HG03097 (cell line): ENCODE measurements around the gene UNC13D.

Experiments
- ATAC-seq: cut with Tn5 transposase; IDR thresholded peaks from one replicate; pipeline ENCODE4 v1.9.1; 2021; ENCODE audit not compliant: unreplicated experiment, low FRiP score

Gene UNC13D

GRCh38 chr17:75835654-75835987, 8.6 kb downstream of the UNC13D start:
- ATAC-seq: no peak

GRCh38 chr17:75834928-75835653, 9.1 kb downstream of the UNC13D start:
- ATAC-seq: no peak

GRCh38 chr17:75834279-75834920, 9.8 kb downstream of the UNC13D start:
- ATAC-seq: no peak

DNA sequence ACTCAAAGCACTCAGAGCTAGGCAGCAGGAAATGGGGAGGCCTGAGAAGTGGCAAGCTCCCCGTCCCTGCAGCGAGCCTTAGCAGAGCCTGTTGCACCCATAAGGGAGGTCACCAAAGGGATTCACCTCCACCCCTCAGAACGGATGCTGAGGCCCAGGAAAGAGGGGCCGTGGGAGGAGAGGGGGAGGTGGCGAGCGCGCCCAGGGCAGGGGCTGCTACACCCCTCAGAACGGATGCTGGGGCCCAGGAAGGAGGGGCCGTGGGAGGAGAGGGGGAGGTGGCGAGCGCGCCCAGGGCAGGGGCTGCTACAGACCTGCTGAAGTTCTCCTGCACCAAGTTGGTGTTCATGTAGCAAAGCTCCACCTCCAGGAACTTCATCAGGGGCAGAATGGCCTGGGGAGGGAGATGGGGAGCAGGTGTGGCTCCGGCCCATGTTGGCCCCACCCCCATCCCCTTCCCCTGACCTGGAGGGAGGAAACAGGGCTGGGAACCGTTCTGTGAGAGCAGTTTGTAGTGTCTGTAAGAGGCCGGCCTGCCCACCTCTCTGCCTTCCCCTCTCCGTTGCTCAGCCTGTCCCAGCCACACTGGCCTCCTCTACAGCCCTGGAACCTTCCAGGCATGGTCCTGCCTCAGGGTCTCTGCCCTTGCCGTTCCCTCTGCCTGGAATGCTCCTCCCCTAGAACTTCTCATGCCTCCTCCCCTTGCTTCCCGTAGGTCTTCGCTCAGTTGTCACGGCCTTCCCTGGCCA, 11.4 kb downstream of the UNC13D start:
- no peak for ATAC-seq

DNA sequence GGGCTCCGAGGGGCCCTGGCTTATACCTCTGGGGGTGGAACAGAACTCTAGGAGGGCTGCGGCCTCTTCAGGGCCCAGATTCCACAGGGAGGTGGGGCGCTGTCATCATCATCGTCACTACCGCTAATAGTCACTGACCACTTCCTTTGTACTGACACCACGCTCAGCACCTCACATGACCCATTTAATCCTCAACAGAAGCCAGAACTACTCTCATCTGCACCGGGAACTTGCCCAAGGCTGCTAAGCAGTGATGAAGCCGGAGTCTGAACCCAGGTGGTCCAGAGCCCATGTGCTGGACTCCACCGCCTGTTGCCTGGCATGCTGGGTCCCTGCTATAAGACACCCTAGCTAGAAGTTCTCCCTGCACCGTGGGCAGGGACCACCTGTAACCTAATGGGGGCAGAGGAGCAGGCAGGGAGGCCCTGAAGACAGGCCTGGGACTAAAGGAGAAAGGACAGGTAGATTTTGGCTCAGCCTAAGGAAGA, 12.0 kb downstream of the UNC13D start:
- ATAC-seq: no peak

DNA sequence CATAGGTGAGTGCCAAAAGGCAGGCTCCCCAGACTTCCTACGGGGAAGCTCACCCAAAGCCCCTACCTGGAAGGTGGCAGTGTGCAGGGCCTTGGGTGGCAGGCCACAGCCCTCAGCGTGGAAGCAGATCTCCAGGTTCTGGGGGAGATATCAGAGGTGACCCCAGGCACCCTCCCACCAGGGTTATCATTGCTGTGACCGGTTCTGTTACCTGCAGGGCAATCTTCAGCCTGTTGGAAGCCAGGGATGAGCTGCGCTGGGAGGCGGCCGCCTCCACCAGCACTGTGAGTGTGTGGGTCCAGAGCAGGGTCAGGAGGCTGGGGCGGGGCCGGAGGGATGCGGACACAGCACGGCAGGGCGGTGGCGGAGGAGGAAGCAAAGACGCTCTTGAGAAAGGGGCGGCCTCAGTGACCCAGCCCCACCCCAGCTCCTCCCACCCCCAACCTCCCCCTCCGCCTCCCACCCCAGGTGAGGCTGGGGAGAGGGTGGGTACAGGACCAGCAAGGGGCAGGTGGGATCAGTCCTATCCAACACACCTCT, 13.1 kb downstream of the UNC13D start:
- no peak for ATAC-seq

DNA sequence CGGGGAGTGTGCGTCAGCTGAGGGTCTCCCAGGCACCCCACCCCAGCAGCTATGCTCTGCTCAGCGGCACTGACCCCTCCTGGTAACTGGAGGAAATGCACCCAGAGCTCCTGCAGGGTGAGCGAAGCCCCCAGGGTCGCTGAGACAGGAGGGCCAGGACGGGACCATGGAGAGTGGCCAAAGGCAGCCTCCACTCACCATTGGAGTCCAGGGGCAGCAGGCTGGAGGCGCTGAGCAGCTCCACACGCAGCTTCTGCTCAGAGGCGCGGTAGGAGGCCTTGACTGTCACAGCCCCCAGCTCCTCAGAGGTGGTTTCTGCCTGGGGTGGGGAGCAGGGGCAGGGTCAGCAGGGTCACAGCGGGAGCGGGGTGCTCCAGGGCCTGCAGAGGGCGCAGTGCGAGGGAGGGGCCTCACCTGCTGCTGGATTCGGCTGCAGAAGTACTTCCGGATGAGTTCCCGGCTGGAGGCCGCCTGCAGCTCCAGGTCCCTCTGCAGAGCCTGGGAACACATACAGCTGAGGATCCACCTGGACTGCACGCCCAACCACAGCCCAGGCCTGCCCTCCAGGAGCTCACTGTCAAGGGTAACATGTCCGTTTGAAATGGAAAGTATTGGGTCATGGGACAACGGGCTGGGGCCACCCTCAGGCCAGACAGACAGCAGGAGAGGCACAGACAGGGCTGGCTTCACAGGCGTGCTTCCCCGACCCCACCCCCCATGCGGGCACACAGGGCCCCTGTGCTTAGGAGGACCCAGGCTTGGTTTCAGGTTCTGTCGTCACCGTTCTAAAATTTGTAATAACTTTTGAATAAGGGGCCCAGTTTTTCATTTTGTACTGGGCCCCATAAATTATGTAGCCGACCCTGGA, 13.8 kb downstream of the UNC13D start:
- ATAC-seq: no peak

- no peak for ATAC-seq
Measured at GRCh38 chr17:75829747-75830146, 14.5 kb downstream of the UNC13D start.

- no peak for ATAC-seq
Measured at GRCh38 chr17:75828741-75829140, 15.5 kb downstream of the UNC13D start.

DNA sequence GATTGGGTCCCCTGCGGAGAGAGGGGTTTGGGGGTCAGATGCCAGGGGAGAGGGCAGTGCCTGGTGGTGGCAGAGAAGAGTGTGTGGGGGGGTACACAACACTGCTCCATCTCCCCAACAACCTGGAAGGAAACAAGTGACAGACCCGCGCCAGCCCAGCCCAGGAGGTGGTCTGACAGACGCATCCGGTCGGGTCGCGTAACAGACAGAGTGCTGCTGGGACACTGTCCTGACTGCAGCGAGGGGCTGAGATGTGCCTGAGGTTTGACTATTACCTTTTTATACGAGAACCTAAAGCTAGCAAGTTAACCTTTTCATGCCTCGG, 16.2 kb downstream of the UNC13D start:
- no peak for ATAC-seq

DNA sequence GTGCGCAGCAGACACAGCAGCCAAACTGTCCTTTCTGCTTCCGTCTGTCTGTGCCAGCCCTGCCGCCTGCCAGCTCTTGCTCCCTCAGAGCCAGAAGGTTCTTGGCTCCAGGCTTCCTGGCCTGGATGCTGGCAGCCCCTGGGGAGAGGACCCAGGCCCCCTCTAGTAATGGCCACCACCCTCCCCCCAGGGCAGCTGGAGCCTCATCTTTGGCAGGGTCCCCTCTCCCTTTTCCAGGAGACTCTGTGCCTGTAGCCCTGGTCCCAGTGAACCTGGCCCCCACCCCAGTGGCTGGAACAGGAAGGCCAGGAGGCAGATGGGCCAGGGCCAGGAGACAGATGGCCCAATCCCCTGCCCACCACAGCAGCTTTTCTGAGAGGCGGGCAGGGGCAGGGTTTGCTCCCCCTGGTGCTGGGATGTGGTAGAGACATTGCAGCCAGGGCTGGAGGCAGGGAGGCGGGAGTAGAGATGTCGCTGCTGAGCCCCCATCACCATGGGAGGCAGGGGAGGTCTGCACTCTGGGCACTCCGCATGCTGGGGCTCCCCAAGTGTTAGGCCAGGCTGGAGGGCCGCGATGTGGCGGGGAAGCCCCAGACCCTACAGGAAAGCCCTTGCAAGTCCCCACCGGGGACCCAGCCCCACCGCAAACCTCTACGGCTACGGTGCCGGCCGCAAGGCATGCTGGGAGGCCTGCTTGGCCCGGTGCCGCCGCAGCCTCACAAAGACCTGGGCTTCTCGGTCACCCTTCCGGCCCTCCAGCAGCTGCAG, 16.7 kb downstream of the UNC13D start:
- no peak for ATAC-seq

- ATAC-seq: no peak
Measured at GRCh38 chr17:75826561-75827307, 17.5 kb downstream of the UNC13D start.

GRCh38 chr17:75825748-75826370, 18.3 kb downstream of the UNC13D start:
- no peak for ATAC-seq

- no peak for ATAC-seq
Measured at GRCh38 chr17:75825149-75825552, 19.1 kb downstream of the UNC13D start.

DNA sequence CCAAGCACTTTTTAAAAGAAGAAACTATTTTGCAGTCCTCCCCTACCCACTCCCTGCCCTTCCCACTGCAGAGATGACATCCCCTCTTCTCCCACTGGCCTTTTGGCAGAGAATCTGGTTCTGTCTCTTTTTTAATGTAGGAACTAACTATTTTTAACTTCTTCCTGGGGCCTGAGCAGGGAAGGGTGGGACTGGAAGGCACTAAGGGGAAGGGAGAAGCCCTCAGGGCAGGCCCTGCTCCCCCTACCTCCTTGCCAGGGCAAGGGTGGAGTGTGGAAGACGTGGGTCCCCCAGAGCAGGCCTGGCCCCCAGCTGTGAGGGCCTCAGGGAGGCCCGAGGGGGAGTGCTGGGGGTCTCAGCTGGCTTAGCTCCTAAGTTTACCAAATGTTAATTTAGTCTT, 19.5 kb downstream of the UNC13D start:
- ATAC-seq: no peak

DNA sequence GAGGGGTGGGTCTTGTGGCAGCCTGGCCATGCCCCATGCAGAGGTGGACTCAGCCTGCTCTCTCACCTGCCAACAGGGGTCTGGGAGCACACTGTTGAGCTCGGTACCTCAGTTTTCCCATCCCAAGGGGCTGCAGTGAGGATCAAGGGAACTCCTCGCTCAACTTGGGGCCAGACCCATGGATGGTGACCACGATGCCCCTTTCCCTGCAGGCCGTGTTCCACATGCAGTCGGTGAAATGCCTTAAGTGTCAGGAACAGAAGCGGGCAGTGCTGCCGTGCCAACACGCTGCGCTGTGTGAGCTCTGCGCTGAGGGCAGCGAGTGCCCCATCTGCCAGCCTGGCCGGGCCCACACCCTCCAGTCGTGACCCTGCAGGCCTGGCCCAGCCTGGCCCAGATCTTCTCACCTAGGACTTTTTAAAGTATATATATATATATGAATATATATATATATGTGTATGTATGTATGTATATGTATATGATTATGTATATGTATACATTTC, 20.1 kb downstream of the UNC13D start:
- ATAC-seq: no peak

GRCh38 chr17:75823257-75824041, 20.8 kb downstream of the UNC13D start:
- ATAC-seq: no peak

- ATAC-seq: no peak
Measured at GRCh38 chr17:75822800-75823166, 21.4 kb downstream of the UNC13D start.
